Neural progenitor cell (in vitro differentiated cells): ENCODE data around the gene MPP1. TPM values are rescaled to one million over a fixed set of nuclear protein-coding genes. Genes with fewer than 3 reads are reported as not detected.

ENCODE experiments used
- DNase-seq: peaks from one replicate; pipeline ENCODE4 v3.0.0-alpha.2; 2016; ENCODE audit warnings: low spot score
- H2AFZ ChIP-seq: fragments of 200-600 bp; sonication (generic); replicated peaks from 2 replicates; pipeline ENCODE4 v1.6.1; 2016; ENCODE audit warnings: antibody characterized with exemption
- H3F3A ChIP-seq: fragments of 200-600 bp; sonication (generic); 2 replicates; pipeline ENCODE4 v1.6.1; 2016; ENCODE audit warnings: antibody characterized with exemption, low read depth
- H3K27ac ChIP-seq: fragments of 200-600 bp; sonication (generic); 2 replicates; pipeline ENCODE4 v1.5.1; 2016; ENCODE audit warnings: mild to moderate bottlenecking
- H3K27me3 ChIP-seq: fragments of 200-600 bp; sonication (generic); 2 replicates; pipeline ENCODE4 v1.6.1; 2016; ENCODE audit warnings: mild to moderate bottlenecking, moderate library complexity
- H3K36me3 ChIP-seq: fragments of 200-600 bp; sonication (generic); 2 replicates; pipeline ENCODE4 v1.5.1; 2016
- H3K4me1 ChIP-seq: fragments of 200-600 bp; sonication (generic); 2 replicates; pipeline ENCODE4 v1.6.1; 2016; ENCODE audit warnings: mixed run types
- H3K4me2 ChIP-seq: fragments of 200-600 bp; sonication (generic); 2 replicates; pipeline ENCODE4 v1.6.1; 2016
- H3K4me3 ChIP-seq: fragments of 200-600 bp; sonication (generic); 2 replicates; pipeline ENCODE4 v1.5.1; 2016
- H3K79me2 ChIP-seq: fragments of 200-600 bp; sonication (generic); 2 replicates; pipeline ENCODE4 v1.6.1; 2016; ENCODE audit warnings: low read depth
- H3K9ac ChIP-seq: fragments of 200-600 bp; sonication (generic); 2 replicates; pipeline ENCODE4 v1.6.1; 2016
- H3K9me3 ChIP-seq: fragments of 200-600 bp; sonication (generic); 2 replicates; pipeline ENCODE4 v1.5.1; 2016; ENCODE audit warnings: low read depth
- H4K20me1 ChIP-seq: fragments of 200-600 bp; sonication (generic); 2 replicates; pipeline ENCODE4 v1.6.1; 2016; ENCODE audit warnings: low read depth
- H3K27ac Mint-ChIP-seq: 3 replicates; pipeline ENCODE4 v1.8.0; 2021; ENCODE audit warnings: mixed read lengths
- H3K27me3 Mint-ChIP-seq: 2 replicates; pipeline ENCODE4 v1.8.0; 2022; ENCODE audit warnings: low read depth, mild to moderate bottlenecking, inconsistent platforms, moderate library complexity, mixed read lengths; ENCODE audit not compliant: insufficient read depth
- H3K36me3 Mint-ChIP-seq: 3 replicates; pipeline ENCODE4 v1.8.0; 2021; ENCODE audit warnings: mixed read lengths
- H3K4me1 Mint-ChIP-seq: 3 replicates; pipeline ENCODE4 v1.8.0; 2021; ENCODE audit warnings: mixed read lengths
- H3K4me3 Mint-ChIP-seq: 3 replicates; pipeline ENCODE4 v1.8.0; 2021; ENCODE audit warnings: mild to moderate bottlenecking, moderate library complexity, mixed read lengths
- H3K9me3 Mint-ChIP-seq: 3 replicates; pipeline ENCODE4 v1.8.0; 2020; ENCODE audit warnings: mixed read lengths
- EZH2 ChIP-seq: fragments of 200-600 bp; sonication (generic); IDR thresholded peaks from 2 replicates; pipeline ENCODE4 v1.6.1; 2017; ENCODE audit warnings: antibody characterized with exemption, mild to moderate bottlenecking, moderate library complexity
- EZH2phosphoT487 ChIP-seq: fragments of 200-600 bp; sonication (generic); IDR thresholded peaks from 2 replicates; pipeline ENCODE4 v1.6.1; 2017; ENCODE audit warnings: antibody characterized with exemption
- total RNA-seq: library from RNA; depleted of rRNA; stranded (reverse); fragments of >200 nt; gene quantifications from 2 replicates; pipeline ENCODE4 v1.2.3, GENCODE V29; 2015; ENCODE audit warnings: low replicate concordance
- TF ChIP-seq, protein P1 (sequence below): fragments of 200-600 bp; sonication (generic); IDR thresholded peaks from 2 replicates; pipeline ENCODE4 v1.5.1; 2017; ENCODE audit warnings: antibody characterized with exemption, mild to moderate bottlenecking

The MPP1 gene
- total RNA-seq, 1 donor from 2014 or later: not detected

DNA sequence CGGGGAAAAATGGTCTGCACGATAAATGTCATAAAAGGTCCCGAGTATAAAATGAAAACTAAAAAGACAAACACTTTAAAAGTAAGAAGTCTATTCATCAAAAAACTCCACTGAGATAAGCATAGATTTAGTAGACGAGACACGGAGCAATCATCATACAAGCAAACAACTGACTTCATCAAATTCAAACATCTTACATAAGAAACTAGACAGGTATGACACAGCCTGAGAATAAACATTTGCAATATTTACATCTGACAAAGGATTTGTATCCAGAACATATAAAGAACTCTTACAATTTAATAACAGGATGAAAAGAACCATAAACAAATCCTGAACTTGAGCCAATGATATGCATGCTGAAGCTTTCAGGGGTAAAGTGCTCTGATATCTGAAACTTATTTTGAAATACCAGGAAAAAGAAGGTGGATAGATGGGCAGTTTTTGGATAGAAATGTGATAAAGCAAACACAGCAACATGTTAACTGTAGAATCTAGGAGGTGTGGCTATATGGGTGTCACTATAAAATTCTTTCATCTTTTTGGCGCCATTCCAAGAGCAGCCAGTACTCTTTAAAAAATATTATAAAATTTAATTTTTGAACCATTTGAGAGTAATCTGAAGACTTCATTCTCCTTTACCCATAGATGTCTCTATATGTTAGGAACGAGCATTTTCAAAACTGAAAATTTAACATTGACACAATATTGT, 12.0 kb downstream of the MPP1 start:
- peaks cover 50% of the 10 kb centered on the region for H3K27me3 ChIP-seq
- DNase-seq: no peak
- Mint-ChIP-seq H3K27ac (no peak overlapping the region), H3K4me1 (peaks cover under 1% of the 10 kb centered on the region), H3K4me3 (no peak overlapping the region), H3K36me3 (peaks cover 8% of the 10 kb centered on the region), H3K27me3 (peaks cover 11% of the 10 kb centered on the region), H3K9me3 (peaks cover 4% of the 10 kb centered on the region)
- H3K36me3 ChIP-seq: no peaks in the 10 kb centered on the region
- H3K4me3 ChIP-seq: no peak overlapping the region
- no peaks in the 10 kb centered on the region for H3F3A ChIP-seq
- H3K9ac ChIP-seq: no peak overlapping the region
- H3K9me3 ChIP-seq: peaks cover 2% of the 10 kb centered on the region
- H3K4me1 ChIP-seq: no peaks in the 10 kb centered on the region
- H3K27ac ChIP-seq: no peak overlapping the region
- no peaks in the 10 kb centered on the region for H4K20me1 ChIP-seq
- H3K4me2 ChIP-seq: no peak overlapping the region
- H3K79me2 ChIP-seq: no peaks in the 10 kb centered on the region
- no peak overlapping the region for H2AFZ ChIP-seq
- no peak for TF ChIP-seq EZH2phosphoT487

DNA sequence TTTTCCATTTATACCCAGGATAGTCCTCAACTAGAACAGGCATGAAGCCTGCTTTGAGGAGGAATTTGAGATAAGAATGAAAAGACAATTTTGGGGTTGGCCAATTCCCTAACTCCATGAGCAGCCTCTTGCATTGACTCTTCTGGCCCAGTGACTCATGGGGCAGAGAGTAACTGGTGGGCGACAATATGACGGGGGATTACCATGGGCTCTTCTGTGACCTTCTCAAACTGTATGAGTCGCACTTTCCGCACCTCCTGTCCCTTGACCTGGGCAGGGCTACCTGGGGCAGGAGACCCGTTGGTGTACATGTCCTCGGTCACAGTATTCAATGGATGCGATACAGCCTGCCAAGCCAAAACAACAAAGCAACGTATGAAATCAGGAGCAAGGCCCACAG, 13.3 kb downstream of the MPP1 start:
- H3K27me3 Mint-ChIP-seq: peaks cover 11% of the 10 kb centered on the region
- Histone ChIP-seq H4K20me1 (no peaks in the 10 kb centered on the region), H3K9ac (no peak overlapping the region), H3K36me3 (no peaks in the 10 kb centered on the region), H3K27me3 (peaks cover 37% of the 10 kb centered on the region), H3K4me3 (no peak overlapping the region), H3K4me1 (no peaks in the 10 kb centered on the region), H3K9me3 (peaks cover 5% of the 10 kb centered on the region), H3K4me2 (no peak overlapping the region), H3F3A (no peaks in the 10 kb centered on the region), H3K27ac (no peak overlapping the region), H2AFZ (no peak overlapping the region), H3K79me2 (no peaks in the 10 kb centered on the region)
- no peak overlapping the region for H3K4me3 Mint-ChIP-seq
- no peak for DNase-seq
- TF ChIP-seq, protein P1, sequence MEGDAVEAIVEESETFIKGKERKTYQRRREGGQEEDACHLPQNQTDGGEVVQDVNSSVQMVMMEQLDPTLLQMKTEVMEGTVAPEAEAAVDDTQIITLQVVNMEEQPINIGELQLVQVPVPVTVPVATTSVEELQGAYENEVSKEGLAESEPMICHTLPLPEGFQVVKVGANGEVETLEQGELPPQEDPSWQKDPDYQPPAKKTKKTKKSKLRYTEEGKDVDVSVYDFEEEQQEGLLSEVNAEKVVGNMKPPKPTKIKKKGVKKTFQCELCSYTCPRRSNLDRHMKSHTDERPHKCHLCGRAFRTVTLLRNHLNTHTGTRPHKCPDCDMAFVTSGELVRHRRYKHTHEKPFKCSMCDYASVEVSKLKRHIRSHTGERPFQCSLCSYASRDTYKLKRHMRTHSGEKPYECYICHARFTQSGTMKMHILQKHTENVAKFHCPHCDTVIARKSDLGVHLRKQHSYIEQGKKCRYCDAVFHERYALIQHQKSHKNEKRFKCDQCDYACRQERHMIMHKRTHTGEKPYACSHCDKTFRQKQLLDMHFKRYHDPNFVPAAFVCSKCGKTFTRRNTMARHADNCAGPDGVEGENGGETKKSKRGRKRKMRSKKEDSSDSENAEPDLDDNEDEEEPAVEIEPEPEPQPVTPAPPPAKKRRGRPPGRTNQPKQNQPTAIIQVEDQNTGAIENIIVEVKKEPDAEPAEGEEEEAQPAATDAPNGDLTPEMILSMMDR: no peak
- TF ChIP-seq EZH2phosphoT487 (no peak), EZH2 (no peak)
- H3K27ac Mint-ChIP-seq: no peak overlapping the region
- H3K36me3 Mint-ChIP-seq: peaks cover 8% of the 10 kb centered on the region
- H3K4me1 Mint-ChIP-seq: no peaks in the 10 kb centered on the region
- H3K9me3 Mint-ChIP-seq: peaks cover 9% of the 10 kb centered on the region

DNA sequence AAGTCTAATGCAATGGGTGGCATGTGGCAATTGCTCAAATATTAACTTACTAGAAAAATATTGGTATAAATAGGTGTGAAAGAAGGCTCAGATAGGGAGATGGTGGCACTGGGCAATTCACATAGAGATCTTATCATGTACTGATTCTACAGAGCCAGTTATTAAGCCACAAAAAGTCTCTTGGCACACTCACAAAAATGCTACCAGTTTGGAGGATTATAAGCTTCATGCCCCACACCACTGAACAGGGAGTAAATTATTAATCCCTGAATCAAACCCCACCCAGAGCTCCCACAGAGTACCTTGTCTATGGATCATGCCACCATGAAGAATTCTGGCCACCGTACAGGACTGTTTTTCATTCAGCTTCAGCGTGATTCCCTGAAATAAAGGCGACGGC, 13.8 kb downstream of the MPP1 start:
- Mint-ChIP-seq H3K4me1 (no peaks in the 10 kb centered on the region), H3K27me3 (peaks cover 11% of the 10 kb centered on the region), H3K36me3 (peaks cover 8% of the 10 kb centered on the region), H3K9me3 (peaks cover 10% of the 10 kb centered on the region), H3K27ac (no peak overlapping the region), H3K4me3 (no peak overlapping the region)
- no peak overlapping the region for H3K9ac ChIP-seq
- peaks cover 5% of the 10 kb centered on the region for H3K9me3 ChIP-seq
- H3K4me2 ChIP-seq: no peak overlapping the region
- no peak overlapping the region for H3K4me3 ChIP-seq
- no peak overlapping the region for H3K27ac ChIP-seq
- H3K36me3 ChIP-seq: no peaks in the 10 kb centered on the region
- DNase-seq: no peak
- no peak overlapping the region for H2AFZ ChIP-seq
- no peaks in the 10 kb centered on the region for H4K20me1 ChIP-seq
- no peaks in the 10 kb centered on the region for H3K79me2 ChIP-seq
- TF ChIP-seq, protein P1: no peak
- no peak for TF ChIP-seq EZH2phosphoT487
- no peak for TF ChIP-seq EZH2
- H3K27me3 ChIP-seq: peaks cover 32% of the 10 kb centered on the region
- no peaks in the 10 kb centered on the region for H3K4me1 ChIP-seq
- H3F3A ChIP-seq: no peaks in the 10 kb centered on the region

DNA sequence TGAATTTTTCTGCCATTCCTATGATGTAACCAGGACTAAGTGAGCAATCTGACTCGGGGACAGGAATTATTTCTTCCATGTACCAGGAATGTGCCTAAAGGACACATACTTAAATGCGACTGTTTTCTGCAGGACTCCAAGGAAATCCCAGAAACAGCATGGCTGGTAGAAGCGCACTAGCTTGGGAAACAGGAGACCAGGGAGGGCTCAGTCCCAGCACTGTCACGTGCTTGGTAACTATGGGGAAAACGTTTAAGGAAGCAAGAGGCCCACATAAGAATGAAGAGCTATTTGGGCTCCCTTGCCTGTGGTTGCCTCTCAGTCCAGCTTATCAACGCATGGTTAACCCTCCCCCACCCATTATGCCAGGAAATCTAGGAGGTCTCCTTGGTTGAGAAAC, 19.6 kb downstream of the MPP1 start:
- H3K4me2 ChIP-seq: no peak overlapping the region

More for the DNA sequence above, 19.6 kb downstream of the MPP1 start:
- H3K27me3 Mint-ChIP-seq: peaks cover 4% of the 10 kb centered on the region
- Histone ChIP-seq H4K20me1 (no peaks in the 10 kb centered on the region), H3K27me3 (no peaks in the 10 kb centered on the region), H3K9ac (no peak overlapping the region), H3F3A (no peaks in the 10 kb centered on the region), H3K36me3 (no peaks in the 10 kb centered on the region), H2AFZ (no peak overlapping the region), H3K79me2 (no peaks in the 10 kb centered on the region), H3K4me1 (no peaks in the 10 kb centered on the region), H3K9me3 (peaks cover 5% of the 10 kb centered on the region), H3K27ac (no peak overlapping the region), H3K4me3 (no peak overlapping the region)
- TF ChIP-seq EZH2 (no peak), EZH2phosphoT487 (no peak)
- TF ChIP-seq, protein P1: no peak
- peaks cover 13% of the 10 kb centered on the region for H3K9me3 Mint-ChIP-seq
- no peak overlapping the region for H3K4me3 Mint-ChIP-seq
- no peak for DNase-seq
- H3K4me1 Mint-ChIP-seq: no peaks in the 10 kb centered on the region
- H3K27ac Mint-ChIP-seq: no peak overlapping the region
- peaks cover 18% of the 10 kb centered on the region for H3K36me3 Mint-ChIP-seq
